Measurements from ENCODE around the gene ADSL.

Gene ADSL

GRCh38 chr22:40418366-40419201 lies 72.3 kb downstream of the ADSL start:
- Histone ChIP-seq H3K27me3 (replicated peaks) (no peaks in the 10 kb centered on the region), H3K4me3 (ENCODE audit: low read depth, low read length) (no peak overlapping the region), H3K27ac (no peak overlapping the region), H3K36me3 (replicated peaks) (peaks cover 73% of the 10 kb centered on the region)
- no peak for DNase-seq
- TF ChIP-seq CTCF (IDR thresholded peaks at IDR 0.05; ENCODE audit: low read depth, low read length, missing control alignments): no peak
- in situ Hi-C loops (cut with HindIII; ENCODE audit: low pct_ligation_motif_present, low sequenced_read_pairs): no loop called here

- Histone ChIP-seq H3K27me3 (replicated peaks) (no peaks in the 10 kb centered on the region), H3K36me3 (replicated peaks) (peaks cover 77% of the 10 kb centered on the region), H3K27ac (no peak overlapping the region), H3K4me3 (ENCODE audit: low read depth, low read length) (no peak overlapping the region)
- in situ Hi-C loops (cut with HindIII; ENCODE audit: low pct_ligation_motif_present, low sequenced_read_pairs): no loop called here
- TF ChIP-seq CTCF (IDR thresholded peaks at IDR 0.05; ENCODE audit: low read depth, low read length, missing control alignments): no peak
- DNase-seq: no peak
Observed at GRCh38 chr22:40419718-40420117, 73.4 kb downstream of the ADSL start.

- no peak for TF ChIP-seq CTCF (IDR thresholded peaks at IDR 0.05; ENCODE audit: low read depth, low read length, missing control alignments)
- Histone ChIP-seq H3K27ac (no peak overlapping the region), H3K36me3 (replicated peaks) (peaks cover 85% of the 10 kb centered on the region), H3K4me3 (ENCODE audit: low read depth, low read length) (no peak overlapping the region), H3K27me3 (replicated peaks) (no peaks in the 10 kb centered on the region)
- no peak for DNase-seq
- in situ Hi-C loops (cut with HindIII; ENCODE audit: low pct_ligation_motif_present, low sequenced_read_pairs): no loop called here
Observed at GRCh38 chr22:40420341-40421081, 74.2 kb downstream of the ADSL start.

GRCh38 chr22:40421082-40421350 lies 74.7 kb downstream of the ADSL start:
- Histone ChIP-seq H3K27me3 (replicated peaks) (no peaks in the 10 kb centered on the region), H3K36me3 (replicated peaks) (peaks cover 85% of the 10 kb centered on the region), H3K4me3 (ENCODE audit: low read depth, low read length) (no peak overlapping the region), H3K27ac (no peak overlapping the region)
- TF ChIP-seq CTCF (IDR thresholded peaks at IDR 0.05; ENCODE audit: low read depth, low read length, missing control alignments): no peak
- DNase-seq: no peak
- in situ Hi-C loops (cut with HindIII; ENCODE audit: low pct_ligation_motif_present, low sequenced_read_pairs): no loop called here

GRCh38 chr22:40421941-40422340 lies 75.6 kb downstream of the ADSL start:
- no peak for TF ChIP-seq CTCF (IDR thresholded peaks at IDR 0.05; ENCODE audit: low read depth, low read length, missing control alignments)
- H3K36me3 ChIP-seq (replicated peaks): peaks cover 85% of the 10 kb centered on the region
- in situ Hi-C loops (cut with HindIII; ENCODE audit: low pct_ligation_motif_present, low sequenced_read_pairs): no loop called here
- H3K4me3 ChIP-seq (ENCODE audit: low read depth, low read length): no peak overlapping the region
- no peaks in the 10 kb centered on the region for H3K27me3 ChIP-seq (replicated peaks)
- DNase-seq: no peak
- H3K27ac ChIP-seq: no peak overlapping the region
